Measurements from ENCODE around the gene ENDOV.

- TF ChIP-seq CTCF (IDR thresholded peaks at IDR 0.05 in 2 of 3, conservative IDR thresholded peaks at IDR 0.05 in 1 of 3; ENCODE audit: borderline replicate concordance in 1 of 3, insufficient read depth in 1 of 3, low read depth in 2 of 3, low read length in 2 of 3) = no peak
- TF ChIP-seq EZH2phosphoT487 (IDR thresholded peaks at IDR 0.05; ENCODE audit: borderline replicate concordance) = no peak
- TF ChIP-seq RAD21 (IDR thresholded peaks at IDR 0.05; ENCODE audit: low read depth) = no peak
- no peak for TF ChIP-seq POLR2A (IDR thresholded peaks at IDR 0.05; ENCODE audit: borderline replicate concordance, extremely low read depth, insufficient read depth, insufficient read length)
- TF ChIP-seq FOSL1 (IDR thresholded peaks at IDR 0.05; ENCODE audit: low read depth) = no peak
- TF ChIP-seq ZNF274 (IDR thresholded peaks at IDR 0.05; ENCODE audit: low read depth, low read length) = no peak
- TF ChIP-seq EZH2 (IDR thresholded peaks at IDR 0.05) = no peak
- no peak for TF ChIP-seq POLR2AphosphoS5 (IDR thresholded peaks at IDR 0.05; ENCODE audit: low read depth, low read length)
Measured at GRCh38 chr17:80470603-80471002, 55.6 kb downstream of the ENDOV start.

Measured in HCT116 (cell line).